Suprapubic skin (tissue), 4 donors: ENCODE measurements around the gene ATP13A3. TPM values are rescaled to one million over a fixed set of nuclear protein-coding genes. Genes with fewer than 3 reads are reported as not detected.

Experiments
- DNase-seq, 2 donors: peaks; one replicate each; pipeline ENCODE4 v3.0.0-alpha.2; 2019; ENCODE audit warnings: low spot score in 2 of 2
- H3K27ac ChIP-seq: fragments of 200-600 bp; sonication (generic); one replicate; pipeline ENCODE4 v1.5.1; 2019
- H3K27me3 ChIP-seq: fragments of 200-600 bp; sonication (generic); one replicate; pipeline ENCODE4 v1.5.1; 2019
- H3K36me3 ChIP-seq: fragments of 200-600 bp; sonication (generic); one replicate; pipeline ENCODE4 v1.5.1; 2019
- H3K4me1 ChIP-seq: fragments of 200-600 bp; sonication (generic); one replicate; pipeline ENCODE4 v1.5.1; 2019
- H3K4me3 ChIP-seq: fragments of 200-600 bp; sonication (generic); one replicate; pipeline ENCODE4 v1.5.1; 2019; ENCODE audit warnings: mild to moderate bottlenecking
- H3K9me3 ChIP-seq: fragments of 200-600 bp; sonication (generic); one replicate; pipeline ENCODE4 v1.5.1; 2019
- CTCF ChIP-seq, 2 donors: fragments of 200-600 bp in 1 of 2; fragments of 450-650 bp in 1 of 2; sonication (generic) in 1 of 2; IDR thresholded peaks; one replicate each; pipeline ENCODE4 v1.5.1; 2016 to 2019; ENCODE audit warnings: antibody characterized with exemption in 2 of 2, mild to moderate bottlenecking in 1 of 2, moderate library complexity in 1 of 2
- EP300 ChIP-seq: sonication (generic); formaldehyde crosslinking; IDR thresholded peaks from one replicate; pipeline ENCODE4 v1.6.1; 2017; ENCODE audit warnings: antibody characterized with exemption
- POLR2A ChIP-seq, 2 donors: fragments of 450-650 bp; IDR thresholded peaks; one replicate each; pipeline ENCODE4 v1.6.1; 2017; ENCODE audit warnings: antibody characterized with exemption in 2 of 2, mild to moderate bottlenecking in 2 of 2, moderate library complexity in 2 of 2
- POLR2AphosphoS5 ChIP-seq, 3 donors: sonication (generic); formaldehyde crosslinking; IDR thresholded peaks; one replicate each; pipeline ENCODE4 v1.6.1; 2017; ENCODE audit warnings: antibody characterized with exemption in 3 of 3
- whole genome bisulfite sequencing: methylation state at CpG from one replicate; pipeline ENCODE4 v1.1.5; 2018; 5-methylcytosine and 5-hydroxymethylcytosine counted together
- total RNA-seq, 4 donors: library from RNA; depleted of rRNA; stranded (reverse); fragments of >200 nt; gene quantifications; one replicate each; pipeline ENCODE4 v1.1.0, GENCODE V29; 2016

The ATP13A3 gene
- total RNA-seq, 4 donors from 2014 or later = 49.3 to 76.0 (median 64.0) TPM

GRCh38 chr3:194481103-194481502 lies 5.7 kb downstream of the ATP13A3 start:
- H3K9me3 ChIP-seq = no peaks in the 10 kb centered on the region
- H3K36me3 ChIP-seq = no peaks in the 10 kb centered on the region
- TF ChIP-seq POLR2AphosphoS5 (IDR thresholded peaks at IDR 0.05) = no peak
- TF ChIP-seq POLR2A (IDR thresholded peaks at IDR 0.05) = no peak
- TF ChIP-seq CTCF (IDR thresholded peaks at IDR 0.05) = no peak
- no peak for TF ChIP-seq EP300
- no peak for DNase-seq
- peaks cover 14% of the 10 kb centered on the region for H3K4me1 ChIP-seq
- no peaks in the 10 kb centered on the region for H3K27me3 ChIP-seq
- H3K4me3 ChIP-seq = no peak overlapping the region
- H3K27ac ChIP-seq = no peak overlapping the region

GRCh38 chr3:194476784-194477183 lies 10.0 kb downstream of the ATP13A3 start:
- no peak overlapping the region for H3K4me3 ChIP-seq
- no peaks in the 10 kb centered on the region for H3K27me3 ChIP-seq
- 93% methylated on average over 4 of the region's 4 CpGs for WGBS
- no peak for DNase-seq
- H3K36me3 ChIP-seq = no peaks in the 10 kb centered on the region
- no peak for TF ChIP-seq EP300
- no peak overlapping the region for H3K27ac ChIP-seq
- H3K9me3 ChIP-seq = no peaks in the 10 kb centered on the region
- H3K4me1 ChIP-seq = peaks cover 7% of the 10 kb centered on the region

- H3K4me3 ChIP-seq = no peak overlapping the region
- no peak for TF ChIP-seq CTCF (IDR thresholded peaks at IDR 0.05)
- no peak for TF ChIP-seq POLR2AphosphoS5 (IDR thresholded peaks at IDR 0.05)
- TF ChIP-seq POLR2A (IDR thresholded peaks at IDR 0.05) = no peak
- no peak for TF ChIP-seq EP300
- H3K4me1 ChIP-seq = peaks cover 12% of the 10 kb centered on the region
- H3K27ac ChIP-seq = no peak overlapping the region
- H3K27me3 ChIP-seq = no peaks in the 10 kb centered on the region
- 88% methylated on average over 4 of the region's 4 CpGs for WGBS
- H3K36me3 ChIP-seq = no peaks in the 10 kb centered on the region
- no peaks in the 10 kb centered on the region for H3K9me3 ChIP-seq
- DNase-seq = no peak
Observed at GRCh38 chr3:194475978-194476377, 10.8 kb downstream of the ATP13A3 start.

GRCh38 chr3:194475138-194475932 lies 11.5 kb downstream of the ATP13A3 start:
- TF ChIP-seq CTCF (IDR thresholded peaks at IDR 0.05) = no peak
- no peak for TF ChIP-seq POLR2A (IDR thresholded peaks at IDR 0.05)
- TF ChIP-seq EP300 = no peak
- no peak for TF ChIP-seq POLR2AphosphoS5 (IDR thresholded peaks at IDR 0.05)
- Histone ChIP-seq H3K9me3 (no peaks in the 10 kb centered on the region), H3K36me3 (no peaks in the 10 kb centered on the region), H3K27ac (no peak overlapping the region), H3K27me3 (no peaks in the 10 kb centered on the region), H3K4me1 (peaks cover 12% of the 10 kb centered on the region), H3K4me3 (no peak overlapping the region)
- DNase-seq = no peak
- 88% methylated on average over 4 of the region's 4 CpGs for WGBS

GRCh38 chr3:194474675-194475074 lies 12.1 kb downstream of the ATP13A3 start:
- WGBS = 86% methylated on average over 7 of the region's 7 CpGs
- H3K27me3 ChIP-seq = no peaks in the 10 kb centered on the region
- no peaks in the 10 kb centered on the region for H3K9me3 ChIP-seq
- DNase-seq = no peak
- no peaks in the 10 kb centered on the region for H3K36me3 ChIP-seq
- TF ChIP-seq CTCF (IDR thresholded peaks at IDR 0.05) (no peak), POLR2A (IDR thresholded peaks at IDR 0.05) (no peak), EP300 (no peak), POLR2AphosphoS5 (IDR thresholded peaks at IDR 0.05) (no peak)
- no peak overlapping the region for H3K4me3 ChIP-seq
- H3K4me1 ChIP-seq = peaks cover 12% of the 10 kb centered on the region
- H3K27ac ChIP-seq = no peak overlapping the region
